Suprapubic skin (tissue), 4 donors: ENCODE results near the gene UBE2R2.

ENCODE experiments used
- CTCF ChIP-seq, 2 donors: fragments of 200-600 bp in 1 of 2; fragments of 450-650 bp in 1 of 2; sonication (generic) in 1 of 2; IDR thresholded peaks; one replicate each; pipeline ENCODE4 v1.5.1; 2016 to 2019; ENCODE audit warnings: antibody characterized with exemption in 2 of 2, mild to moderate bottlenecking in 1 of 2, moderate library complexity in 1 of 2
- EP300 ChIP-seq: sonication (generic); formaldehyde crosslinking; IDR thresholded peaks from one replicate; pipeline ENCODE4 v1.6.1; 2017; ENCODE audit warnings: antibody characterized with exemption
- POLR2A ChIP-seq, 2 donors: fragments of 450-650 bp; IDR thresholded peaks; one replicate each; pipeline ENCODE4 v1.6.1; 2017; ENCODE audit warnings: antibody characterized with exemption in 2 of 2, mild to moderate bottlenecking in 2 of 2, moderate library complexity in 2 of 2
- POLR2AphosphoS5 ChIP-seq, 3 donors: sonication (generic); formaldehyde crosslinking; IDR thresholded peaks; one replicate each; pipeline ENCODE4 v1.6.1; 2017; ENCODE audit warnings: antibody characterized with exemption in 3 of 3

GRCh38 chr9:33868440-33868973, 51.5 kb downstream of the UBE2R2 start:
- TF ChIP-seq CTCF (IDR thresholded peaks at IDR 0.05), result no peak
- TF ChIP-seq POLR2AphosphoS5 (IDR thresholded peaks at IDR 0.05), result no peak
- TF ChIP-seq EP300, result no peak
- no peak for TF ChIP-seq POLR2A (IDR thresholded peaks at IDR 0.05)
